K562 (cell line): ENCODE data around the gene DDR2.

Experiments
- CTCF ChIP-seq, 3 experiments: IDR thresholded peaks in 2 of 3; conservative IDR thresholded peaks in 1 of 3; 2 replicates each; pipeline ENCODE4 v1.5.1; 2011 to 2012; ENCODE audit warnings: low read length in 3 of 3, mild to moderate bottlenecking in 3 of 3, control low read depth in 2 of 3, improper control_type of control experiment in 1 of 3, inconsistent platforms in 1 of 3, low read depth in 1 of 3, mixed read lengths in 1 of 3, moderate library complexity in 1 of 3; ENCODE audit not compliant: insufficient read depth in 2 of 3
- ZBTB11 ChIP-seq, 3 experiments: fragments of 200-800 bp in 1 of 3; fragments of 250-450 bp in 1 of 3; fragments of 450-650 bp in 1 of 3; sonication (Bioruptor Pico) in 1 of 3; sonication (Bioruptor generic) in 1 of 3; formaldehyde crosslinking in 1 of 3; IDR thresholded peaks; 2 replicates each; pipeline versions ENCODE4 v1.6.1 to v1.8.0; 2016 to 2022; ENCODE audit warnings: mild to moderate bottlenecking in 2 of 3, missing genetic modification characterization in 2 of 3, missing compliant biosample characterization in 1 of 3, moderate library complexity in 1 of 3

GRCh38 chr1:162661336-162661735 is 29.1 kb downstream of the DDR2 start:
- TF ChIP-seq CTCF (IDR thresholded peaks at IDR 0.05 in 2 of 3, conservative IDR thresholded peaks at IDR 0.05 in 1 of 3; ENCODE audit: insufficient read depth in 2 of 3, low read depth in 1 of 3, low read length in 3 of 3) (no peak), ZBTB11 (CRISPR knock-in tag; IDR thresholded peaks at IDR 0.05) (no peak)
